ENCODE measurements around the gene ZNF575. TPM values are rescaled to one million over a fixed set of nuclear protein-coding genes. Genes with fewer than 3 reads are reported as not detected.

Gene ZNF575
- polyA plus RNA-seq, 1 donor from 2014 or later, result not detected

GRCh38 chr19:43489310-43489709, 43.7 kb upstream of the ZNF575 start:
- Histone ChIP-seq H3K4me3 (ENCODE audit: low read length) (no peak overlapping the region), H3K4me2 (ENCODE audit: low read length) (no peak overlapping the region), H3K36me3 (ENCODE audit: insufficient read depth, low read length) (no peaks in the 10 kb centered on the region), H2AFZ (ENCODE audit: low read depth, low read length) (no peak overlapping the region), H4K20me1 (ENCODE audit: insufficient read depth) (no peaks in the 10 kb centered on the region), H3K79me2 (replicated peaks; ENCODE audit: insufficient read depth, low read length) (no peaks in the 10 kb centered on the region), H3K9me2 (ENCODE audit: insufficient read depth, low read length) (no peaks in the 10 kb centered on the region), H3F3A (ENCODE audit: insufficient read depth, low read length, poor library complexity, severe bottlenecking) (no peaks in the 10 kb centered on the region), H3K27ac (ENCODE audit: low read length) (no peak overlapping the region), H3K27me3 (ENCODE audit: insufficient read depth, low read depth, low read length) (no peaks in the 10 kb centered on the region), H3K9ac (ENCODE audit: low read length) (no peak overlapping the region), H3K9me3 (ENCODE audit: low read length) (no peaks in the 10 kb centered on the region)
- TF ChIP-seq TAF1 (IDR thresholded peaks at IDR 0.05; ENCODE audit: low read depth), result no peak
- TF ChIP-seq EP300 (conservative IDR thresholded peaks at IDR 0.05; ENCODE audit: poor library complexity, severe bottlenecking), result no peak
- no peak for TF ChIP-seq MXI1 (conservative IDR thresholded peaks at IDR 0.05; ENCODE audit: poor library complexity, severe bottlenecking)
- TF ChIP-seq CTCF (IDR thresholded peaks at IDR 0.05; ENCODE audit: poor library complexity, severe bottlenecking), result no peak
- TF ChIP-seq RAD21 (conservative IDR thresholded peaks at IDR 0.05), result no peak
- TF ChIP-seq REST (IDR thresholded peaks at IDR 0.05; ENCODE audit: borderline replicate concordance), result no peak
- TF ChIP-seq SMC3 (conservative IDR thresholded peaks at IDR 0.05; ENCODE audit: poor library complexity), result no peak
- no peak for TF ChIP-seq POLR2AphosphoS5 (IDR thresholded peaks at IDR 0.05)
- TF ChIP-seq EZH2 (IDR thresholded peaks at IDR 0.05; ENCODE audit: borderline replicate concordance, insufficient read depth, low read length, poor library complexity, severe bottlenecking), result no peak

DNA sequence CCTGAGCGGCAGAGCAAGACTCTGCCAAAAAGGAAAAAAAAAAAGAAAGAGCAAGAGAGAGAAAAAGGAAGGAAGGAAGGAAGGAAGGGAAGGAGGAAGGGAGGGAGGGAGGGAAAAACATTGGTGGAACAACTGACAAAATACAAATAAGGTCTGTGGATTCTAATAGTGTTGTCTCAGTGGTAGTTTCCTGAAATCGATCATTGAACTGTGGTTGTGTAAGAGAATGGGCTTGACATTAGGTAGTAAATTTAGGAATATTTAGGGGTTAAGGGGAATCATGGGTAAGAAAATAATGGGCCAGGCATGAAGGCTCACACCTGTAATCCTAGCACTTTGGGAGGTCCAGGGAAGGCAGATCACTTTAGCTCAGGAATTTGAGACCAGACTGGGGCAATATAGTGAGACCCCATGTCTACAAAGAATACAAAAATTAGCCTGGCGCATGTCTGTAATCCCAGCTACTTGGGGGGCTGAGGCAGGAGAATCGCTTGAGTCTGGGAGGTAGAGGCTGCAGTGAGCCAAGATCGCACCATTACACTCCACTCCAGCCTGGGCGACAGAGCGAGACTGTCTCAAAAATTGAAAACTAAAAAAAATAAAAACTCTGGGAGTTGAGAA, 42.9 kb upstream of the ZNF575 start:
- Histone ChIP-seq H3K27me3 (ENCODE audit: insufficient read depth, low read depth, low read length) (no peaks in the 10 kb centered on the region), H3F3A (ENCODE audit: insufficient read depth, low read length, poor library complexity, severe bottlenecking) (no peaks in the 10 kb centered on the region), H3K4me3 (ENCODE audit: low read length) (no peak overlapping the region), H4K20me1 (ENCODE audit: insufficient read depth) (no peaks in the 10 kb centered on the region), H3K27ac (ENCODE audit: low read length) (no peak overlapping the region), H2AFZ (ENCODE audit: low read depth, low read length) (no peak overlapping the region), H3K36me3 (ENCODE audit: insufficient read depth, low read length) (no peaks in the 10 kb centered on the region), H3K9ac (ENCODE audit: low read length) (no peak overlapping the region), H3K9me2 (ENCODE audit: insufficient read depth, low read length) (no peaks in the 10 kb centered on the region), H3K4me2 (ENCODE audit: low read length) (no peak overlapping the region), H3K9me3 (ENCODE audit: low read length) (no peaks in the 10 kb centered on the region), H3K79me2 (replicated peaks; ENCODE audit: insufficient read depth, low read length) (no peaks in the 10 kb centered on the region)
- TF ChIP-seq REST (IDR thresholded peaks at IDR 0.05; ENCODE audit: borderline replicate concordance) (no peak), RAD21 (conservative IDR thresholded peaks at IDR 0.05) (no peak), SMC3 (conservative IDR thresholded peaks at IDR 0.05; ENCODE audit: poor library complexity) (no peak), TAF1 (IDR thresholded peaks at IDR 0.05; ENCODE audit: low read depth) (no peak), MXI1 (conservative IDR thresholded peaks at IDR 0.05; ENCODE audit: poor library complexity, severe bottlenecking) (no peak)
